Skeletal muscle satellite cell (primary cell): Measurements from ENCODE around the gene LRRK1.

Experiments
- H3K27me3 ChIP-seq: 2 replicates; pipeline ENCODE4 v1.7.0; 2013; ENCODE audit warnings: low read length; ENCODE audit not compliant: control insufficient read depth, insufficient read depth
- H3K36me3 ChIP-seq: 2 replicates; pipeline ENCODE4 v1.7.0; 2013; ENCODE audit warnings: mild to moderate bottlenecking, control low read depth, low read length; ENCODE audit not compliant: insufficient read depth
- H3K4me1 ChIP-seq: 2 replicates; pipeline ENCODE4 v1.7.0; 2013; ENCODE audit warnings: low read length; ENCODE audit not compliant: control insufficient read depth, insufficient read depth
- H3K4me2 ChIP-seq: 2 replicates; pipeline ENCODE4 v1.7.0; 2013; ENCODE audit warnings: mild to moderate bottlenecking, low read length
- H3K4me3 ChIP-seq: 2 replicates; pipeline ENCODE4 v1.7.0; 2013; ENCODE audit warnings: low read length
- H3K9ac ChIP-seq: 2 replicates; pipeline ENCODE4 v1.7.0; 2013; ENCODE audit warnings: mild to moderate bottlenecking, low read depth, low read length, moderate library complexity
- H3K9me3 ChIP-seq: replicated peaks from 2 replicates; pipeline ENCODE4 v1.7.0; 2013; ENCODE audit warnings: mild to moderate bottlenecking, control low read depth, low read length

LRRK1 gene

GRCh38 chr15:101024073-101024695, 105.0 kb downstream of the LRRK1 start:
- Histone ChIP-seq H3K27me3 (no peaks in the 10 kb centered on the region), H3K9ac (no peak overlapping the region), H3K4me2 (no peak overlapping the region), H3K4me1 (no peaks in the 10 kb centered on the region), H3K4me3 (no peak overlapping the region), H3K36me3 (peaks cover 7% of the 10 kb centered on the region), H3K9me3 (no peaks in the 10 kb centered on the region)

GRCh38 chr15:101024706-101025500, 105.7 kb downstream of the LRRK1 start:
- H3K36me3 ChIP-seq: peaks cover 7% of the 10 kb centered on the region
- H3K4me1 ChIP-seq: no peaks in the 10 kb centered on the region
- no peak overlapping the region for H3K4me2 ChIP-seq
- H3K4me3 ChIP-seq: no peak overlapping the region
- no peaks in the 10 kb centered on the region for H3K9me3 ChIP-seq
- H3K9ac ChIP-seq: no peak overlapping the region
- no peaks in the 10 kb centered on the region for H3K27me3 ChIP-seq

- Histone ChIP-seq H3K9me3 (no peaks in the 10 kb centered on the region), H3K4me1 (no peaks in the 10 kb centered on the region), H3K27me3 (no peaks in the 10 kb centered on the region), H3K9ac (no peak overlapping the region), H3K4me2 (no peak overlapping the region), H3K36me3 (peaks cover 7% of the 10 kb centered on the region), H3K4me3 (no peak overlapping the region)
Observed at GRCh38 chr15:101025501-101025885, 106.3 kb downstream of the LRRK1 start.

- H3K9ac ChIP-seq: no peak overlapping the region
- no peak overlapping the region for H3K4me3 ChIP-seq
- H3K4me1 ChIP-seq: no peaks in the 10 kb centered on the region
- no peaks in the 10 kb centered on the region for H3K9me3 ChIP-seq
- H3K36me3 ChIP-seq: peaks cover 11% of the 10 kb centered on the region
- H3K4me2 ChIP-seq: no peak overlapping the region
- no peaks in the 10 kb centered on the region for H3K27me3 ChIP-seq
Observed at GRCh38 chr15:101025896-101026631, 106.9 kb downstream of the LRRK1 start.

DNA sequence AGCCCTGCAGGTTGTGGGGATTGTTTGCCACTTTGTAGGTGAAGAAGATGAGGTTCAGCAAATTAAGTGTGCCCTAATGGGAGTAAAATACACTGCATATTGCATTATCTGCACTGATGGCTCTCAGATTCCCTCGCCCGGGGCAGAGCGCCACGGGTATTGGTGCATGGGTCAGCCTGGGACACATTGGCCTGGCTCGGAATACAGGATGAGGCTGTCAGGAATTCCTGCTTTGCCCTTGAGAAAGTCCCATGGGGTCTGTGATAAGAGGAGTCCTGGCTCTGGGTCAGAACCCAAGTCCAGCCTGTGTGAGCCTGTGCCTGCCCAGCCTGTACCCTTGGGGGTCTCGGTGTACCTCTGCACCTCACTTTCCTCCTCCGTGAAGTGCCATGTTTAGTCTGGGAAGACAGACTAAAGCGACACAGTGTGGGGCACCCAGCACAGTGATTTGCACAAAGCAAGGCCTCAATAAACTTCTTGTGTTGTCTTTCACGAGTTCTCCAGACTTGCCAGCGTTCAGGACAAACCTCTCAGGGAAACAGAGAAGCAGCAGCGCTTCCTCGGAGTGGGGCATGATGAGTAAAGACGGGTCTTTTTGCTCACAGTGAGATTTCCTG, 107.6 kb downstream of the LRRK1 start:
- H3K27me3 ChIP-seq: no peaks in the 10 kb centered on the region
- no peak overlapping the region for H3K4me2 ChIP-seq
- no peak overlapping the region for H3K9ac ChIP-seq
- no peak overlapping the region for H3K4me3 ChIP-seq
- H3K4me1 ChIP-seq: no peaks in the 10 kb centered on the region
- H3K9me3 ChIP-seq: no peaks in the 10 kb centered on the region
- H3K36me3 ChIP-seq: peaks cover 10% of the 10 kb centered on the region

- Histone ChIP-seq H3K9me3 (no peaks in the 10 kb centered on the region), H3K4me3 (no peak overlapping the region), H3K36me3 (peaks cover 10% of the 10 kb centered on the region), H3K4me2 (no peak overlapping the region), H3K9ac (no peak overlapping the region), H3K4me1 (no peaks in the 10 kb centered on the region), H3K27me3 (no peaks in the 10 kb centered on the region)
Observed at GRCh38 chr15:101027273-101027901, 108.2 kb downstream of the LRRK1 start.

GRCh38 chr15:101027920-101028319, 108.8 kb downstream of the LRRK1 start:
- Histone ChIP-seq H3K36me3 (peaks cover 10% of the 10 kb centered on the region), H3K9me3 (no peaks in the 10 kb centered on the region), H3K4me3 (no peak overlapping the region), H3K27me3 (no peaks in the 10 kb centered on the region), H3K4me2 (no peak overlapping the region), H3K4me1 (no peaks in the 10 kb centered on the region), H3K9ac (no peak overlapping the region)

- Histone ChIP-seq H3K9me3 (no peaks in the 10 kb centered on the region), H3K36me3 (peaks cover 10% of the 10 kb centered on the region), H3K4me1 (no peaks in the 10 kb centered on the region), H3K9ac (no peak overlapping the region), H3K4me3 (no peak overlapping the region), H3K27me3 (no peaks in the 10 kb centered on the region), H3K4me2 (no peak overlapping the region)
Observed at GRCh38 chr15:101028321-101028720, 109.2 kb downstream of the LRRK1 start.

DNA sequence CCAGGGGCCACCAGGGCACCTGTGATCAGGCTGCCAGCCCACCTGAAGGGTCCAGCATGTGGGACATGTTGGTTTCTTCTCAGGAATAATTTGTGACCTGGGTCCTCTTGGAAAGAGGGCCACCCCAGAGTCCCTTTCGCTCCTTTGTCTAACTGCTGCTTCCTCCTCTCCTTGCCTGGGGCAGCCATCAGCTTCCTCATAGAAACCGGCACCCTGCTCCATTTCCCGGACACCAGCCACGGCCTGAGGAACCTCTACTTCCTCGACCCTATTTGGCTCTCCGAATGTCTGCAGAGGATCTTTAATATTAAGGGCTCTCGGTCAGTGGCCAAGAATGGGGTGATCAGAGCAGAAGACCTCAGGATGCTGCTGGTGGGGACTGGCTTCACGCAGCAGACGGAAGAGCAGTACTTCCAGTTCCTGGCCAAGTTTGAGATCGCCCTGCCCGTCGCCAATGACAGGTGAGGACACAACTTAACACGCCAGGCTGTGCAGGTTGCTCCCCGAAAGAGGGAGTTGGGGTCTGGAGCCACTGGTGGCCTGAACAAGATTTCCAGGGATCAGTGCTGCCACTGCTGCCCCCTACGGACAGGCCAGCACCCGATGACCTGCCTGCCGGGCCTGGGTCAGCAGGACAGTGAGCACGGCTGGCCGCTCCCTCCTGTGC, 109.7 kb downstream of the LRRK1 start:
- no peak overlapping the region for H3K9ac ChIP-seq
- H3K4me2 ChIP-seq: no peak overlapping the region
- no peaks in the 10 kb centered on the region for H3K27me3 ChIP-seq
- H3K9me3 ChIP-seq: no peaks in the 10 kb centered on the region
- no peaks in the 10 kb centered on the region for H3K4me1 ChIP-seq
- H3K36me3 ChIP-seq: peaks cover 10% of the 10 kb centered on the region
- H3K4me3 ChIP-seq: no peak overlapping the region

GRCh38 chr15:101029971-101030661, 111.0 kb downstream of the LRRK1 start:
- Histone ChIP-seq H3K4me2 (no peak overlapping the region), H3K9ac (no peak overlapping the region), H3K27me3 (no peaks in the 10 kb centered on the region), H3K4me3 (no peak overlapping the region), H3K9me3 (no peaks in the 10 kb centered on the region), H3K36me3 (peaks cover 10% of the 10 kb centered on the region), H3K4me1 (no peaks in the 10 kb centered on the region)
